Right ventricle myocardium inferior (tissue), 1 donor: Measurements from ENCODE around the gene LHFPL2. TPM values are rescaled to one million over a fixed set of nuclear protein-coding genes. Genes with fewer than 3 reads are reported as not detected.
A peak's percentile ranks its signal among the peaks of the same experiment; 100 is the strongest.
"Not testable (repeated sequence)": the region's sequence is repeated elsewhere in the genome, so short reads cannot be mapped to it uniquely, and the experiment has no call there.

Experiments used
- ATAC-seq: fragments of 200-7000 bp; cut with Tn5 transposase; one replicate; pipeline ENCODE4 v1.9.1; 2020; ENCODE audit warnings: mild to moderate bottlenecking, moderate library complexity
- DNase-seq: peaks from one replicate; pipeline ENCODE4 v3.0.0; 2021; ENCODE audit errors: missing footprints
- intact Hi-C: fragments of 100-400 bp; cut with DNase I; formaldehyde crosslinking; loops from one replicate; pipeline ENCODE4 v1.11.0; 2022
- total RNA-seq: library from RNA; stranded (reverse); fragmentation: NEBNext Ultra II Directional; extraction: Animal tissue kit (Norgen Biotek cat#: 25700); gene quantifications from one replicate; pipeline ENCODE4 v1.2.1, GENCODE V29; 2021
- donor health status: DM: no; HTN: yes; CAD: no; lungs with severe emphysema.

LHFPL2 gene
- total RNA-seq, 1 donor from 2014 or later = 6.0 TPM

- ATAC-seq (no peak), DNase-seq (no peak)
- intact Hi-C loops = no loop called here
Observed at GRCh38 chr5:78475370-78475769, 173.2 kb downstream of the LHFPL2 start.

GRCh38 chr5:78473751-78474150, 174.8 kb downstream of the LHFPL2 start:
- DNase-seq (no peak), ATAC-seq (no peak)
- intact Hi-C loops = no loop called here

GRCh38 chr5:78472469-78473106, 176.0 kb downstream of the LHFPL2 start:
- ATAC-seq (peak; percentile 46), DNase-seq (no peak)
- intact Hi-C loops = no loop called here

- intact Hi-C loops = no loop called here
- ATAC-seq (no peak), DNase-seq (no peak)
Observed at GRCh38 chr5:78471896-78472295, 176.7 kb downstream of the LHFPL2 start.

- intact Hi-C loops = loop anchor here (5.0 to 10.0 kb wide), 3 partner anchors 69 to 497 kb away; partner anchors contain the start of gene LHFPL2
- ATAC-seq = peak; percentile 54
- no peak for DNase-seq
Observed at GRCh38 chr5:78467752-78468357, 180.7 kb downstream of the LHFPL2 start.

GRCh38 chr5:78467140-78467539, 181.4 kb downstream of the LHFPL2 start:
- intact Hi-C loops = loop anchor here (5.0 to 10.0 kb wide), 3 partner anchors 70 to 498 kb away; partner anchors contain the start of gene LHFPL2
- DNase-seq (no peak), ATAC-seq (no peak)

- no peak for ATAC-seq
- intact Hi-C loops = no loop called here
Observed at GRCh38 chr5:78458843-78459242, 189.7 kb downstream of the LHFPL2 start.

GRCh38 chr5:78457507-78457906, 191.1 kb downstream of the LHFPL2 start:
- ATAC-seq, intact Hi-C loops, DNase-seq: not testable (repeated sequence)

More at GRCh38 chr5:78458843-78459242, 189.7 kb downstream of the LHFPL2 start:
- DNase-seq = no peak

- intact Hi-C loops = no loop called here
- DNase-seq (no peak), ATAC-seq (no peak)
Observed at GRCh38 chr5:78449103-78449502, 199.5 kb downstream of the LHFPL2 start.

GRCh38 chr5:78447775-78448424, 200.7 kb downstream of the LHFPL2 start:
- DNase-seq (no peak), ATAC-seq (no peak)
- intact Hi-C loops = no loop called here
